Bronchial epithelial cell (primary cell): Measurements from ENCODE around the gene R3HDM2. TPM values are rescaled to one million over a fixed set of nuclear protein-coding genes. Genes with fewer than 3 reads are reported as not detected.
"Not testable (repeated sequence)": the region's sequence is repeated elsewhere in the genome, so short reads cannot be mapped to it uniquely, and the experiment has no call there.

ENCODE experiments used
- DNase-seq: peaks from one replicate; pipeline ENCODE4 v3.0.0-alpha.2; 2010; ENCODE audit warnings: low read depth
- FAIRE-seq: peaks from 2 replicates; lab custom pipeline; 2011; peaks lifted over from hg19 to GRCh38; lab: Jason Lieb, UNC
- H3K27me3 ChIP-seq: 2 replicates; pipeline ENCODE4 v1.5.1; 2011; ENCODE audit warnings: low read length; ENCODE audit not compliant: control insufficient read depth, insufficient read depth
- H3K36me3 ChIP-seq: 2 replicates; pipeline ENCODE4 v1.5.1; 2011; ENCODE audit warnings: low read length; ENCODE audit not compliant: control insufficient read depth, insufficient read depth
- H3K4me3 ChIP-seq: 2 replicates; pipeline ENCODE4 v1.5.1; 2011; ENCODE audit warnings: mild to moderate bottlenecking, low read depth, low read length, control low read depth
- total RNA-seq: library from RNA; depleted of rRNA; stranded (reverse); fragments of >200 nt; gene quantifications from 2 replicates; pipeline ENCODE4 v1.2.1, GENCODE V29; 2014
- TF ChIP-seq, protein P1 (sequence below): IDR thresholded peaks from 2 replicates; pipeline ENCODE4 v1.5.1; 2011; ENCODE audit warnings: mild to moderate bottlenecking, moderate library complexity, low read length, control low read depth, inconsistent platforms; ENCODE audit not compliant: insufficient read depth, severe bottlenecking

The R3HDM2 gene
- total RNA-seq, 1 donor from 2014 or later, result 5.5 TPM

DNA sequence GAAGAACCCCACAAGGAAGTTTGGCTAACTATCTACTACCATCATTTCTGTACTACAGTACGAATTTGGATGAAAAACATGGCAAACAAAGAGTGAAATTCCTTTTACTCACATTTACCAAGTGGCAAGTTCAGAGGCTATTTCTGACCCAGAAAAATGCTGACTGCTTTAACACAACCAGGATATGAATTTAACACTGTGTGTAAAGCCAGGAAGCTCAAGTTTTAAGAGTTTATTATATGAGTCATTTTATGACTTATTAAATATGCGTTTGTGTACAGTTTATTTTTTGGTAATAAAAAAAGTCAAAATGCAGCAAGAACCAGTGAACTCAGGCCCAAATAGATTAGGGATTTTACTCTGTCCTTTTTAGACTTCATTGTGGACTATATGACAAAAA, 121.4 kb downstream of the R3HDM2 start:
- TF ChIP-seq, protein P1, sequence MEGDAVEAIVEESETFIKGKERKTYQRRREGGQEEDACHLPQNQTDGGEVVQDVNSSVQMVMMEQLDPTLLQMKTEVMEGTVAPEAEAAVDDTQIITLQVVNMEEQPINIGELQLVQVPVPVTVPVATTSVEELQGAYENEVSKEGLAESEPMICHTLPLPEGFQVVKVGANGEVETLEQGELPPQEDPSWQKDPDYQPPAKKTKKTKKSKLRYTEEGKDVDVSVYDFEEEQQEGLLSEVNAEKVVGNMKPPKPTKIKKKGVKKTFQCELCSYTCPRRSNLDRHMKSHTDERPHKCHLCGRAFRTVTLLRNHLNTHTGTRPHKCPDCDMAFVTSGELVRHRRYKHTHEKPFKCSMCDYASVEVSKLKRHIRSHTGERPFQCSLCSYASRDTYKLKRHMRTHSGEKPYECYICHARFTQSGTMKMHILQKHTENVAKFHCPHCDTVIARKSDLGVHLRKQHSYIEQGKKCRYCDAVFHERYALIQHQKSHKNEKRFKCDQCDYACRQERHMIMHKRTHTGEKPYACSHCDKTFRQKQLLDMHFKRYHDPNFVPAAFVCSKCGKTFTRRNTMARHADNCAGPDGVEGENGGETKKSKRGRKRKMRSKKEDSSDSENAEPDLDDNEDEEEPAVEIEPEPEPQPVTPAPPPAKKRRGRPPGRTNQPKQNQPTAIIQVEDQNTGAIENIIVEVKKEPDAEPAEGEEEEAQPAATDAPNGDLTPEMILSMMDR, result no peak
- Histone ChIP-seq H3K27me3 (no peaks in the 10 kb centered on the region), H3K4me3 (no peak overlapping the region), H3K36me3 (peaks cover 1% of the 10 kb centered on the region)
- no peak for FAIRE-seq
- DNase-seq, result peak; percentile 58

DNA sequence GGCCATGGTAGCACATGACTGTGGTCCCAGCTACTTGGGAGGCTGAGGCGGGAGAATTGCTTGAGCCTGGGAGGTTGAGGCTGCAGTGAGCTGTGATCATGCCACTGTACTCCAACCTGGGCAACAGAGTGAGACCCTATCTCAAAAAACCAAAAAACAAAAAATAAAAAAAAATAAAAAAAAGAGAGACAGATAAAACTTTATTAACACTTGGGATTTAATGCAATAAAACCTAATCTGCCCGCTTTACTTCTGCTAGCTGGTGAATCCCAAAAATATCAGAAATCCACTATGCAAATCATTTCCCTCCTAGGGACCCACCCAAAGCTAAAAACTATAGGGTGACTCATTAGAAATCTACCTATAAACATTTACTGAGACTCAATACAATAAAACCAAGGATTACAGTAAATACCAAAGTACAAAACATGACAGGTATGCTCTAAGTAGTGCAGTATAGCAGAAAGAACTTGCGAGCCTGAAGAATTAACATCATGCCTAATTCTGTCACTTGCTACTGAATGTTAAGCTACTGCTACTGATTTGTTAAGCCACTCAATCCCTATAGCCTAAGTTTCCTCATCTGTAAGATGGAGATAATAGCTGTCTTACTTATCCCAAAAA, 129.8 kb downstream of the R3HDM2 start:
- TF ChIP-seq, protein P1, result no peak
- FAIRE-seq (no peak), DNase-seq (no peak)
- H3K4me3 ChIP-seq, result no peak overlapping the region
- no peaks in the 10 kb centered on the region for H3K27me3 ChIP-seq
- H3K36me3 ChIP-seq, result peaks cover 8% of the 10 kb centered on the region

DNA sequence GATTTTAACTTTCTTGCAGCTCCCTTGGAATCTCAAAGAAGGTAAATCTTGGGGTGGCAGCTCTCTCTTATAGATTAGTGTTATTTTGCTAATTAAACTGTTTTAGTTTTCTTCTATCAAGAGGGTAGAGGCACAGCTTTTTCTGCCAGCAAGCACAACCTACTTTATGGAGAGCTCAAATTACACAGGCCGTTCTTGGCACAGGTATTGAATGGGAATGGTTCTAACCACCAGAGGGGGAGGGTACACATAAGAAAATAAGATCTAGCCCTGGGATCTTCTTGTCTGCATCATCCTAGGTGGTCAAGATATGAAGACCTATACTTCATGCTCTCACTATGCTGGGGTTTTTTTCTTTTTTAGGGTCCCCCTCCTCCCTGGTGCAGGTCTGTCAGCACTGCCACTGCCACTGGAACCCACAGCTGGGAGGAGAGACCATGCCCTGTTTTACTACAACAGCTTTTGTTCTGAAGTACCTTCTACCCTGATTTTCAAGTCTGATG, 131.3 kb downstream of the R3HDM2 start:
- TF ChIP-seq, protein P1, result no peak
- no peak for FAIRE-seq
- Histone ChIP-seq H3K36me3 (peaks cover 8% of the 10 kb centered on the region), H3K4me3 (no peak overlapping the region), H3K27me3 (no peaks in the 10 kb centered on the region)
- no peak for DNase-seq

DNA sequence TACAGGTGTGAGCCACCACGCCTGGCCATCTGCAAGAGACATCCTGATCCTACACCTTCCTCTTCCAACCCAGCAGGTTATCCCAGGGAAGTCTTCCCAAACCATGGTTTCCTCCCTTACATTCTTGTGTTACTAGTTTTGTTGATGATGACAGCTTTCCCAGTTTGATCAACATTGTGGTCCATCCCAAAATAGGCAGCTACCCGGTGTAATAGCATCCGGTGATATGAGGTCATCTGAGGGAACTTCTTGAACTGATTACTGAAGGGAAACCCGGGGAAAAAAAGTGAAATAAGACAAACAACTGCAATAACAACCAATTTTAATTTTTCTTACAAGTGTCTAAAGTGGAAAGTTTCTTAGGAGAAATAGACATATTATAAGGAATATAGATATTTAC, 134.6 kb downstream of the R3HDM2 start:
- H3K4me3 ChIP-seq, result no peak overlapping the region
- no peak for FAIRE-seq
- TF ChIP-seq, protein P1, result no peak
- H3K36me3 ChIP-seq, result peaks cover 10% of the 10 kb centered on the region
- H3K27me3 ChIP-seq, result no peaks in the 10 kb centered on the region
- no peak for DNase-seq

DNA sequence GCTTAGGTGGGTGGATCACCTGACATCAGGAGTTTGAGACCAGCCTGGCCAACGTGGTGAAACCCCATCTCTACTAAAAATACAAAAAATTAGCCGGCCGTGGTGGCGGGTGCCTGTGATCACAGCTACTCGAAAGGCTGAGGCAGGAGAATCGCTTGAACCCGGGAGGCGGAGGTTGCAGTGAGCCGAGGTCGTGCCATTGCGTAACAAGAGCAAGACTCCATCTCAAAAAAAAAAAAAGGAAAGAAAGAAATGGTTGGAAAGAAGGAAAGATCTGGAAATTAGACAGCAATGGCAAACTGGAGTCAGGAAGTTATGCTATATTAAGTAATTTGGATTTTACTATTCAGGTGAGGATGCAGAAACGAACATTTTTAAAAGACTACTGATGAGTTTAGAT, 148.8 kb downstream of the R3HDM2 start:
- H3K27me3 ChIP-seq, H3K4me3 ChIP-seq, H3K36me3 ChIP-seq, DNase-seq, FAIRE-seq: not testable (repeated sequence)

DNA sequence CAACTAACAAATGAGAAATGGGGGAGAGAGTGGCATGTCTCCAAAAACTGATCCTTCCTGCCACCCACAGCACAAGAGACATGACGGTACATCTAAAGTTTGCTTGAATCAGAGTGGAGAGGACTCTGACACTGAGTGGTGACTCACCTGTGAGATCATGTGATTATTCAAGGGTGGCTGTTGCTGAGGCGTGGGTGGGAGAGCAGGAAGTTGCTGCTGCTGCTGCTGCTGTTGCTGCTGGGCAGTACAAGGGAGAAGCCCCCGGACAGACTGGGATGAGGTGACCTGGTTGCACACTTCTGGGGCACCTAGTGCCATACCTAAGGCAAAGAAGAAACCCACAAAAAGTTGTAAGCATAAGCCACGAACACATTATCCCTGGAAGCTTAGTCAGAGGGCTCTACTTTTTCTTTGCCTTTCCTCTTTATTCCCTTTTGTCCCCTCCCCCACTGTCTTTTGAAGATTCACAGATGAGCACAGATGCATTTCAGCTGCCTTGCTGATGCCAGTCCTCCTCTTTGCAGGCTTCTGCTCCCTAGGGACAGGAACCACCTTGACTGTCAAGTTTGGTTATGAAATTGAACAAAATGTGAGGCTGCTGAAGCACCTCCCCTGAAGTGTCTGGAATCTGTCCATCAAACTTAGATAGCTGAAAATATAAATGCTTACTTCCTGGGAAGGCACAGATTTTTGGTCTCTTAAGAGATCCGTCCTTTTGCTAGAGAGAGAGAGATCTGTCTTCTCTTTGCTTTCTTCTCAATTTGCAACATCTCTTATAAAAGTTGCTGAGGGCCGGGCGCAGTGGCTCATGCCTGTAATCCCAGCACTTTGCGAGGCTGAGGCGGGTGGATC, 150.4 kb downstream of the R3HDM2 start:
- TF ChIP-seq, protein P1, result no peak
- Histone ChIP-seq H3K36me3 (peaks cover 4% of the 10 kb centered on the region), H3K27me3 (no peaks in the 10 kb centered on the region), H3K4me3 (no peak overlapping the region)
- DNase-seq (peak; percentile 98), FAIRE-seq (peak; percentile 50)
